GM12874 (cell line): ENCODE measurements around the gene CSRP1.

Source experiments
- TF ChIP-seq, protein P1 (sequence below): IDR thresholded peaks from 2 replicates; pipeline ENCODE4 v1.5.1; 2011; ENCODE audit warnings: low read depth, mild to moderate bottlenecking, control low read depth, low read length, moderate library complexity; ENCODE audit not compliant: insufficient read depth

Gene CSRP1

DNA sequence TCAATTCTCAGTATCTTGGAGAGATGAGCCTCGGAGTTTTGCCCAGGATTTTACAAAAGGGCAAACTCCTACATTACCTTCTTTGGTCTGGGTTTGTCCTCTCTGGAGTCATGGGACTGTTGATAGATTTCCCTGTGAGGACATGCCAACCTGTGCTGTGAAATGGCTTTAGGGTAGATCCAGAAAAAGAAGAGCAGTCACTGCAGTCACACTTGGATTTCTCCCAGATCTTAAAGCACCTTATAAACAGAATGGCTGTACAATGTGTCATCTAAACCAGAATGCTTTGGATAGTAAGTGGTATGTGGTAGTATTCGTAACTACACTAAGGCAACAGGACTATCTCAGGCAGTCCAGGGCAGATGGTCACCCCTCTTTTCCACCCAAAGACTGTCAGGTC lies 1.9 kb upstream of the CSRP1 start:
- TF ChIP-seq, protein P1, sequence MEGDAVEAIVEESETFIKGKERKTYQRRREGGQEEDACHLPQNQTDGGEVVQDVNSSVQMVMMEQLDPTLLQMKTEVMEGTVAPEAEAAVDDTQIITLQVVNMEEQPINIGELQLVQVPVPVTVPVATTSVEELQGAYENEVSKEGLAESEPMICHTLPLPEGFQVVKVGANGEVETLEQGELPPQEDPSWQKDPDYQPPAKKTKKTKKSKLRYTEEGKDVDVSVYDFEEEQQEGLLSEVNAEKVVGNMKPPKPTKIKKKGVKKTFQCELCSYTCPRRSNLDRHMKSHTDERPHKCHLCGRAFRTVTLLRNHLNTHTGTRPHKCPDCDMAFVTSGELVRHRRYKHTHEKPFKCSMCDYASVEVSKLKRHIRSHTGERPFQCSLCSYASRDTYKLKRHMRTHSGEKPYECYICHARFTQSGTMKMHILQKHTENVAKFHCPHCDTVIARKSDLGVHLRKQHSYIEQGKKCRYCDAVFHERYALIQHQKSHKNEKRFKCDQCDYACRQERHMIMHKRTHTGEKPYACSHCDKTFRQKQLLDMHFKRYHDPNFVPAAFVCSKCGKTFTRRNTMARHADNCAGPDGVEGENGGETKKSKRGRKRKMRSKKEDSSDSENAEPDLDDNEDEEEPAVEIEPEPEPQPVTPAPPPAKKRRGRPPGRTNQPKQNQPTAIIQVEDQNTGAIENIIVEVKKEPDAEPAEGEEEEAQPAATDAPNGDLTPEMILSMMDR: no peak

- TF ChIP-seq, protein P1: no peak
These were observed 395 bp upstream of the CSRP1 start for GRCh38 chr1:201507360-201507675.

- TF ChIP-seq, protein P1: no peak
These were observed 831 bp downstream of the CSRP1 start for GRCh38 chr1:201506092-201506491.

- TF ChIP-seq, protein P1: no peak
These were observed 1.4 kb downstream of the CSRP1 start for GRCh38 chr1:201505503-201505890.

DNA sequence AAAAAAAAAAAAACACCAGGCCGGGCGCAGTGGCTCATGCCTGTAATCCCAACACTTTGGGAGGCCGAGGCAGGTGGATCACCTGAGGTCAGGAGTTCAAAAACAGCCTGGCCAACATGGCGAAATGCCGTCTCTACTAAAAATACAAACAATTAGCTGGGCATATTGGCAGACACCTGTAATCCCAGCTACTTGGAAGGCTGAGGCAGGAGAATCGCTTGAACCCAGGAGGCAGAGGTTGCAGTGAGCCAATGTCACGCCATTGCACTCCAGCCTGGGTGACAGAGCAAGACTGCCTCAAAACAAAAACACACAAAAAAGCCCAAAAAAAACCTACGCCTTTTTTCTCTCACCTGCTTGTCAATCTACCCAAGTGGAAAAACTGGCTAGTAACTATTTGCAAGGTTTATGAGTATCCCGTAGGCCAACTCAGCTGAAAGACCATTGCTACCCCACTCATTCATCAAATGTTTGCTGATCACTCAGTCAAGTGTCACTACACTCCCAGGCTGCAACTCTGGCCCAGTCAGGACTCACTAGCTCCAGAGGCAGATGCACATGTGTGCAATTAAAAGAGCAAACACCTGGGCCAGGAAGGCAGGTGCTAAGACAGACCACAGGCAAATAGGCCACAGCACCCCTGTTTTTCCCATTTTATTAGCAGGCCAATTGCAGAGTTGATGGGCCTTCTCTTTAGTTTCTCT lies 2.0 kb downstream of the CSRP1 start:
- TF ChIP-seq, protein P1: no peak

DNA sequence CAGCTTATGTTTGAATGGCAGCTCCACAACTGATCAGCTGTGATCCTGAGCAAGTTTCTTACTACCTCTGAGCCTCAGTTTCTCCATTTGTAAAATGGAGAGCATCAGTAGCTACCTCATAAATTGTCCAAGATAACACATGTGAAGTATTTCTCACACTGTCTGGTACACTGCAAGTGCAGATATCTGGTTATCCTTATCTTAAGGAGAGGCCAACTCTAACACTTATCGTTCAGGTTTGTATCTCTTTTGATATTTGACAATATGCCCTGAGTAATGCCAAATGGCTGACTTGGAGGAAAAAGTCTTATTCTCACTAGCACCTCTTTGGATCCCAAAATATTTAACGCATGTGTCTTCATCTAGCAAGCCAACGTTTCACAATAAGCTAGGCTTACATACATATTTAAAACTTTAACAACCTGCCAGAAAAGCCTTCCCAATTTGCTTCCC lies 2.7 kb downstream of the CSRP1 start:
- TF ChIP-seq, protein P1: no peak

- TF ChIP-seq, protein P1: no peak
These were observed 3.3 kb downstream of the CSRP1 start for GRCh38 chr1:201503397-201504176.
